Erythroblast (primary cell): ENCODE results near the gene DUSP7.

Experiments used
- GATA1 ChIP-seq: IDR thresholded peaks from 2 replicates; pipeline ENCODE4 v1.6.1; 2011; ENCODE audit warnings: low read depth, mild to moderate bottlenecking, control low read depth, low read length, moderate library complexity
- POLR2A ChIP-seq: IDR thresholded peaks from 2 replicates; pipeline ENCODE4 v1.6.1; 2011; ENCODE audit warnings: mild to moderate bottlenecking, low read length

DNA sequence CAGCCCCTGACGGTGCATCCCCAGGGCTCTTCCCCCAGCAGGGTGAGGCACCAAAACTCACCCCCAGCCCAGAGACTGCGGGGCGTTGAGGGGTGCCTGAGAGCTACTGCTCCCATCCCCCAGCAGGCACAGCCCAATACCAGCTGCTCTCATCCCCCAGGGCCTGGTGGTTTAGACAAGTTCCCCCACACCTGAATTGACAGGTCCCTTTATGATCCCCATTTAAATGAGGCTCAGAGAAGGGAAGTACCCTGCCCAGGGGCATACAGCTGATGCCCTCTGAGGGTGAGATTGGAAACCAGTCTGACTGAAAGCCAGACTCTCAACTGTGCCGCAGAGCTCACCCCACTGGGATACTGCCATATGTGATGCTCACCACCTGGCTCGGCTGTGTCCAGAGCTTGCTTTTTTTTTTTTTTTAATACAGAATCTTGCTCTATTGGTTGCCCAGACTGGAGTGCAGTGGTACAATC is 20.1 kb downstream of the DUSP7 start:
- TF ChIP-seq POLR2A, result no peak
- no peak for TF ChIP-seq GATA1
